Peyer's patch (tissue), 4 donors: ENCODE measurements around the gene PPP3R2. TPM values are rescaled to one million over a fixed set of nuclear protein-coding genes. Genes with fewer than 3 reads are reported as not detected.

Experiments used
- DNase-seq, 3 donors: peaks; one replicate each; pipeline ENCODE4 v3.0.0-alpha.2; 2017 to 2019
- H3K27ac ChIP-seq, 4 donors: fragments of 200-600 bp; sonication (generic); one replicate each; pipeline ENCODE4 v1.5.1; 2016 to 2019
- H3K27me3 ChIP-seq, 2 donors: fragments of 200-600 bp; sonication (generic); one replicate each; pipeline ENCODE4 v1.5.1; 2019
- H3K36me3 ChIP-seq, 3 donors: fragments of 200-600 bp; sonication (generic); one replicate each; pipeline ENCODE4 v1.5.1; 2016 to 2019
- H3K4me1 ChIP-seq, 4 donors: fragments of 200-600 bp; sonication (generic); one replicate each; pipeline ENCODE4 v1.5.1; 2016 to 2019
- H3K4me3 ChIP-seq, 4 donors: fragments of 200-600 bp; sonication (generic); 1 replicate in 3 of 4; 2 replicates in 1 of 4; pipeline ENCODE4 v1.5.1; 2016 to 2019; ENCODE audit warnings: mild to moderate bottlenecking in 1 of 4
- H3K9me3 ChIP-seq, 4 donors: fragments of 200-600 bp; sonication (generic); one replicate each; pipeline ENCODE4 v1.5.1; 2016 to 2019; ENCODE audit warnings: mild to moderate bottlenecking in 1 of 4
- POLR2A ChIP-seq, 2 donors: fragments of 450-650 bp; IDR thresholded peaks; one replicate each; pipeline ENCODE4 v1.5.1; 2017; ENCODE audit warnings: antibody characterized with exemption in 2 of 2, mild to moderate bottlenecking in 2 of 2, moderate library complexity in 2 of 2
- total RNA-seq, 4 donors: library from RNA; depleted of rRNA; stranded (reverse); fragments of >200 nt; gene quantifications; one replicate each; pipeline ENCODE4 v1.1.0, GENCODE V29; 2016
- TF ChIP-seq, protein P1 (sequence below), 6 experiments: fragments of 450-650 bp in 4 of 6; fragments of 200-600 bp in 2 of 6; sonication (generic) in 1 of 6; IDR thresholded peaks; one replicate each; pipeline ENCODE4 v1.5.1; 2017 to 2019; ENCODE audit warnings: antibody characterized with exemption in 6 of 6, mild to moderate bottlenecking in 3 of 6, moderate library complexity in 1 of 6

The PPP3R2 gene
- total RNA-seq, 4 donors from 2014 or later: not detected

DNA sequence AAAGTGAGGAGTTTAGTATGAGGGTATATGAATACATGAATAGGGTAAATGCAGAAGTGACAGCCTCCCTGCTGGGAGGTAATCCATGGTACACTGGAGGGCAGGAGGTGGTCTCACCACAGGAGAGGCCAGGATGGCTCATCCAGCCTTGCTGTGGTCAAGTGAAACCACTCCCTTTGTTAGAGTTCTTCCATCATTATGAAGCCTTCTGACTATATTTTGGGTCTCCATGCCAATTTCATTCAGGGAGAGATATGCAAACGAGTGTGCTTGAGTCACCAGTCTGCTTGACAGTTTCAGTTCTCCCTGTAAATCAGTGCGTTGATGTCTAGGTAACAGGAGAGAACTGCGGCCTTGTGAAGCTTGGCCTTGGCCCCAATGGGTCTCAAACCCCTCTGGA is 16.4 kb downstream of the PPP3R2 start:
- H3K27ac ChIP-seq: no peak overlapping the region
- no peaks in the 10 kb centered on the region for H3K36me3 ChIP-seq
- no peaks in the 10 kb centered on the region for H3K4me1 ChIP-seq
- no peaks in the 10 kb centered on the region for H3K9me3 ChIP-seq
- H3K27me3 ChIP-seq: no peaks in the 10 kb centered on the region
- no peak for DNase-seq
- H3K4me3 ChIP-seq: no peak overlapping the region
- no peak for TF ChIP-seq POLR2A (IDR thresholded peaks at IDR 0.05)
- TF ChIP-seq, protein P1, sequence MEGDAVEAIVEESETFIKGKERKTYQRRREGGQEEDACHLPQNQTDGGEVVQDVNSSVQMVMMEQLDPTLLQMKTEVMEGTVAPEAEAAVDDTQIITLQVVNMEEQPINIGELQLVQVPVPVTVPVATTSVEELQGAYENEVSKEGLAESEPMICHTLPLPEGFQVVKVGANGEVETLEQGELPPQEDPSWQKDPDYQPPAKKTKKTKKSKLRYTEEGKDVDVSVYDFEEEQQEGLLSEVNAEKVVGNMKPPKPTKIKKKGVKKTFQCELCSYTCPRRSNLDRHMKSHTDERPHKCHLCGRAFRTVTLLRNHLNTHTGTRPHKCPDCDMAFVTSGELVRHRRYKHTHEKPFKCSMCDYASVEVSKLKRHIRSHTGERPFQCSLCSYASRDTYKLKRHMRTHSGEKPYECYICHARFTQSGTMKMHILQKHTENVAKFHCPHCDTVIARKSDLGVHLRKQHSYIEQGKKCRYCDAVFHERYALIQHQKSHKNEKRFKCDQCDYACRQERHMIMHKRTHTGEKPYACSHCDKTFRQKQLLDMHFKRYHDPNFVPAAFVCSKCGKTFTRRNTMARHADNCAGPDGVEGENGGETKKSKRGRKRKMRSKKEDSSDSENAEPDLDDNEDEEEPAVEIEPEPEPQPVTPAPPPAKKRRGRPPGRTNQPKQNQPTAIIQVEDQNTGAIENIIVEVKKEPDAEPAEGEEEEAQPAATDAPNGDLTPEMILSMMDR (IDR thresholded peaks at IDR 0.05): no peak

DNA sequence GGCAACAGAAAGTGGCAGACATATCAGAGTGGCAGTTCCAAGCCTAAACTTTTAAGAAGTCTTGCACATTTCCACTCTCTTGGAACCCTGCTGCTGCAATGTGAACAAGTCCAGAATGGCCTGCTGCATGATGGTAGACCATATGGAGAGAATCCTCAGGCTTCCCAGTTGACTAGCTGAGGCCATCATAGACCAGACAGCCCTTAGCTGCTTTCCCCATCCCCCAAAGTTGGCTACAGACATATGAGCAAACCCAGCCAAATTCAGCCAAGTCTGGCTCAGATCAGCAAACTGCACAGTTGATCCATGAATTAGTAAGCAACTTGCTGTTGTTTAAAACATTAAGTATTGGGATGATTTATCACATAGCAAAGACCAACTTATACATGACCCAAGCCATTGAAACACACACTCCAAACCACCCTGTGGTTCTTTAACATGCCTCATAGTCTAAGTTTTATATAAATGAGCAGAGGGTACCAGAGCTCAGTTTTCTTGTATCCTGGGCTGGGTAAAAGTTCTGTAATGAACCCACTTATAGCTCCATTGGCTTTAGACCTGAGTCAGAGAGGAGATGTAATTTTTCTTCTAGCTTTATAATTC is 19.9 kb downstream of the PPP3R2 start:
- no peaks in the 10 kb centered on the region for H3K4me1 ChIP-seq
- TF ChIP-seq POLR2A (IDR thresholded peaks at IDR 0.05): no peak
- TF ChIP-seq, protein P1 (IDR thresholded peaks at IDR 0.05): no peak
- H3K27ac ChIP-seq: no peak overlapping the region
- no peaks in the 10 kb centered on the region for H3K9me3 ChIP-seq
- peaks cover 0 to 4% (median 0%) of the 10 kb centered on the region in 3 donors for H3K36me3 ChIP-seq
- no peak for DNase-seq
- no peak overlapping the region for H3K4me3 ChIP-seq
- no peaks in the 10 kb centered on the region for H3K27me3 ChIP-seq

GRCh38 chr9:101572316-101572715 is 22.5 kb downstream of the PPP3R2 start:
- no peak for TF ChIP-seq POLR2A (IDR thresholded peaks at IDR 0.05)
- TF ChIP-seq, protein P1 (IDR thresholded peaks at IDR 0.05): no peak
- Histone ChIP-seq H3K36me3 (peaks cover 0 to 14% (median 0%) of the 10 kb centered on the region in 3 donors), H3K27me3 (no peaks in the 10 kb centered on the region), H3K4me1 (no peaks in the 10 kb centered on the region), H3K4me3 (no peak overlapping the region), H3K9me3 (no peaks in the 10 kb centered on the region), H3K27ac (no peak overlapping the region)
- no peak for DNase-seq

DNA sequence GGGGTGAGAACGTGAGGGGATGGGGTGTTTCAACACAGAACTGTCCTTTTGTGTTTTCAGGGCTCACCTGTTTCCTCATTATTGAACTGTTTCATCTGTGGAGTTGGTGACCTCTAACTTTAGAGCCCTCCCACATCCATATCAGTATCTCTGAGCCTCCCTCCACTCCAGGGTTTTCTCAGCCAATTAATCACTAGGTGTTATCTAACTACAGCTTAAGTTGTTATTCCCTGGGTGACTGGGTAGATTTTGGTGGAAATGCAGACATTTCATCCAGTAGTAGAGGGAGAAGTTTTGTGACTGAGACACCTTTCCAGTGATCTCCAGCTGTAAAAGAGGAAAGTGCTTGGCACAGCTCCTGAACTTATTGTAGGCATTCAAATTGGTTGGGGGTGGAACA is 23.7 kb downstream of the PPP3R2 start:
- Histone ChIP-seq H3K9me3 (no peaks in the 10 kb centered on the region), H3K4me1 (no peaks in the 10 kb centered on the region), H3K36me3 (peaks cover 0 to 18% (median 0%) of the 10 kb centered on the region in 3 donors), H3K27me3 (no peaks in the 10 kb centered on the region), H3K27ac (no peak overlapping the region), H3K4me3 (no peak overlapping the region)
- DNase-seq: no peak
- TF ChIP-seq POLR2A (IDR thresholded peaks at IDR 0.05): no peak
- TF ChIP-seq, protein P1 (IDR thresholded peaks at IDR 0.05): no peak

DNA sequence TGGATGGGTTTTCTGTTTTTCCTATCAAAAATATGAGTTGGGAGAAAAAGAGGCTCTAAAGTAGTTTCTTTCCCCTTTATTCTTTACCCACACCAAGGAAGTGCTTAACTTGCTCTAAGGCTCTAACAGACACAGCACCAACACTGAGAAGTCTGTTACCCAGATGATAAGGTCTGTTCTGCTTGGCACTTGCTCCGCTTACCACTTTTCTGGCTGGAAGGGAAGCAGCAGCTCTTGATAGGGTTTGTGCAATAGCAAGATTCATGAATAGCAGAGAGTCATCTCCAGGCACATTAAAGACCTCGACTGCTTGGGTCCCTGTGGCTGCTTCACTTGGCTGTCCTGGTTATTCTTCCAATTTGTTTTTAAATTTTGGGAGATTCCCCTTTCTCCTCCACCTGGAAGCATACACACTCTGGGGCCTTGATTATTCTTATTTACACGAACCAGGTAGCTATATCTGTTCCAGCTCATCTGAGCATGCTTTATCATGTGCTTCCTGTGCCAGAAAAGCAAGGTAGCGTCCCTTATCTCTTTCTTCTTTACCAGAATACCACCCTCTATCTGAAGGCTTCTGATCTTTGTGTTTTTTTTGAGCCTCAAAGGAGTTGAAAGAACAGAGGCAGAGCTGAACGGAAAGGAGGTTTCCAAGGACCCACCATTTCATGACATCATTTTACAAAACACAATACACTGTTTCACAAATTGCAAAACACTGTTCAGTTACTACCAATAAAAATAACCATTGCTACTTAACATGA is 24.8 kb downstream of the PPP3R2 start:
- H3K9me3 ChIP-seq: no peaks in the 10 kb centered on the region
- H3K4me3 ChIP-seq: no peak overlapping the region
- no peak for DNase-seq
- TF ChIP-seq, protein P1 (IDR thresholded peaks at IDR 0.05): no peak
- no peak for TF ChIP-seq POLR2A (IDR thresholded peaks at IDR 0.05)
- no peaks in the 10 kb centered on the region for H3K27me3 ChIP-seq
- H3K27ac ChIP-seq: no peak overlapping the region
- H3K4me1 ChIP-seq: no peaks in the 10 kb centered on the region
- peaks cover 0 to 29% (median 0%) of the 10 kb centered on the region in 3 donors for H3K36me3 ChIP-seq
